C4-2B (cell line): ENCODE data around the gene PLEKHG4.

ENCODE experiments used
- H3K27ac ChIP-seq: fragments of 450-650 bp; 2 replicates; pipeline ENCODE4 v1.5.1; 2017
- CTCF ChIP-seq: fragments of 450-650 bp; conservative IDR thresholded peaks from 2 replicates; pipeline ENCODE4 v1.5.1; 2017; ENCODE audit warnings: mild to moderate bottlenecking
- ZFX ChIP-seq: fragments of 450-650 bp; IDR thresholded peaks from 2 replicates; pipeline ENCODE4 v1.6.1; 2017

PLEKHG4 gene

GRCh38 chr16:67284699-67285646 is 5.6 kb downstream of the PLEKHG4 start:
- H3K27ac ChIP-seq: peak overlapping the region; percentile 40; the same call in 1 of the 2 replicates
- no peak for TF ChIP-seq ZFX
- peak; percentile 66 for TF ChIP-seq CTCF

GRCh38 chr16:67286441-67287235 is 7.3 kb downstream of the PLEKHG4 start:
- no peak overlapping the region for H3K27ac ChIP-seq
- TF ChIP-seq ZFX: no peak

- no peak overlapping the region for H3K27ac ChIP-seq
- TF ChIP-seq CTCF: no peak
- no peak for TF ChIP-seq ZFX
Observed at GRCh38 chr16:67287960-67288359, 8.6 kb downstream of the PLEKHG4 start.

GRCh38 chr16:67291461-67291860 is 12.1 kb downstream of the PLEKHG4 start:
- H3K27ac ChIP-seq: no peak overlapping the region
- no peak for TF ChIP-seq ZFX
- TF ChIP-seq CTCF: no peak

DNA sequence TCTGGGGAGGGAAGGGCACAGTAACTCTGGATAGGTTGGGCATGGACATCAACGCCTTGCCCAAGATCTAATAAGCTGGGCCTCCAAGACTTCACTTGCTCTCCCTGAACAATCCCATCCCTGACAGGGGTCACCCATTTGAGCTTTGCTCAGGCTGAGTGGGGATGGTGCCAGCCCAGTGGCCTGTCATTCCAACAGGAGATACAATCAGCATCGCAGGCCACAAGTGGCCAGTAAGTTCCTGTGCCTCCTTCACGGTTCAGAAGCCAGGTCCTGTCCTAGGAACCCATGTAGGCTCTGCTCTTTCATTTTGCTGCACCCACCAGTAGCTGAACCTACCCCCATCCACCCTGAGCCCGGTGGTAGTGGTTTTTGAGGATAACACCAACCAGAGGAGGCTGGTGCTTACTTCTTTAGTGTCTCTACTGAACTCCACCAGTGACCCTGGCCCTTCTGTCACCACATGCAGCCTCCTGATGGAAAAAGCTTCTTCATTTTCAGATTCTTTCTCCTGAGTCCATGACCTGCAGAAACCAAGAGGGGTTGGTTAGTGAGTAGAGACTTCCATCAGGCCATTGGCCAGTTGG is 14.9 kb downstream of the PLEKHG4 start:
- no peak overlapping the region for H3K27ac ChIP-seq
- no peak for TF ChIP-seq CTCF
- TF ChIP-seq ZFX: no peak

DNA sequence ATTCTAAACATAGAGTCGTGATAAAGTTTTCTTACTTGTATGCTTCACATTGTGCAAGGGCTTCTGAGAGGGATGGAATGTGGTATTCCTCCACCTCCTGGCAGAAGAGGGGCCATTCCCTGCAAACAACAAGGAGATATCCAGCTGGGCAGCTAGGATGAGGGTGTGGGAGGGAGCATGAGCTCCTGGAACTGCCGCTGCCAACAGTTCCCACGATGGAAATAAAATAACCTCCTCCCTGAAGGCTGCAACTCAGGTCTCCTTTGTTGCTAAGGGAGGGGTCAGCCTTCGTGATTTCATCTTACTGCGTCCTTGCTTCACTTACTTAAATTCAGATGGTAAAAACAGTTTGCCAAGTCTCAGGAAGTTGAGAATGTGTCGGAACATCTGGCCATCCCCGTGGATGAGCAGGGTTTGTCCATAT is 15.6 kb downstream of the PLEKHG4 start:
- TF ChIP-seq CTCF (no peak), ZFX (no peak)

GRCh38 chr16:67296420-67296819 is 17.1 kb downstream of the PLEKHG4 start:
- H3K27ac ChIP-seq: no peak overlapping the region
- TF ChIP-seq CTCF (no peak), ZFX (no peak)

More for the DNA sequence above, 15.6 kb downstream of the PLEKHG4 start:
- H3K27ac ChIP-seq: no peak overlapping the region
